ENCODE data around the gene DDR1.

DNA sequence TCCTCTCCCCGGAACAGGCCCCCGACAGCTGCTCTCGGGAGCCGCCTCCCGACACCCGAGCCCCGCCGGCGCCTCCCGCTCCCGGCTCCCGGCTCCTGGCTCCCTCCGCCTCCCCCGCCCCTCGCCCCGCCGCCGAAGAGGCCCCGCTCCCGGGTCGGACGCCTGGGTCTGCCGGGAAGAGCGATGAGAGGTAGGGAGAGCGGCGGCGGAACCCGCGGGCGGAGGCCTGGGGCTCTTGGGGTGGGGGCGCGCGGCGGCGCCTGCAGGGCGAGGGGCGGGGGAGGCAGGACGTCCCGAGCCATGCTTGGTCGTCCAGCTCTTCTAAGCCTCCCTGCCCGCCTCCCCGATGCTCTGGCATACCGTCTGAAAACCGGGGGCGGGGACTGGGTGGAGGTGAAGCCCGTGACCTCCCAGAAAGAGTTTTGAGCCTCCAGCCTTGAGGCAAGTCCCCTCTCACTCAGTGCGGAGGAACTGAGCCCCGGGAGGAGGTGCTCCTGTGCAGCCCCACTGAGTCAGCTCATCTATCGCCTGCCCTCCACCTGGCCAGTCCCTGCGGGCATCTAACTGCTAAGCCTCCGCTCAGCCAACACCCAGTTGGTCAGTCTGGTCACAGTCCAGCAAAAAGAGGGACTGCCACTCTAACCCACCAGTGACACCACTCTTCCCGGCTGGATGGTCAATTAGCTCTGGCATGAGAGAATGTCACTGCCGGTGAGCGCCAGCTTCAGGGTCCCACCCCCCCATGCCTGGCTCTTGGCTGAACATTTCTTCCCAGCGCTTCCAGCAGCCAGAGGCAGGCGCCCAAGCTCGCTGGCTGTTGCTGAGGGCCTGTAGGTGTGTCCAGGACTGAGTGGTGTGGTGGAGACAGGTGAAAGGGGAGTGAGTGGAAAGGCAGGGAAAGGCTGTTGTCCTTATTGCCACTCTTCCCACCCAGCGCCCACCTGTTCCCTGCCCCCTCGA, 482 bp downstream of the DDR1 start:
- TF ChIP-seq LEF1 (IDR thresholded peaks at IDR 0.05; ENCODE audit: borderline replicate concordance) (no peak), NFRKB (IDR thresholded peaks at IDR 0.05) (no peak), CTBP1 (IDR thresholded peaks at IDR 0.05; ENCODE audit: borderline replicate concordance) (no peak), FOXK2 (IDR thresholded peaks at IDR 0.05) (no peak), FOXM1 (IDR thresholded peaks at IDR 0.05; ENCODE audit: borderline replicate concordance) (no peak), SP1 (IDR thresholded peaks at IDR 0.05) (no peak), SUZ12 (IDR thresholded peaks at IDR 0.05) (no peak), ELF4 (IDR thresholded peaks at IDR 0.05) (no peak), BHLHE40 (IDR thresholded peaks at IDR 0.05; ENCODE audit: borderline replicate concordance) (no peak), ZNF384 (IDR thresholded peaks at IDR 0.05) (no peak)
